Transverse colon (tissue), 4 donors: ENCODE data around the gene RSPO3. TPM values are rescaled to one million over a fixed set of nuclear protein-coding genes. Genes with fewer than 3 reads are reported as not detected.

Source experiments
- DNase-seq: peaks from one replicate; pipeline ENCODE4 v3.0.0-alpha.2; 2019
- H3K27ac ChIP-seq, 4 donors: fragments of 200-600 bp; sonication (generic); 2 replicates each; pipeline ENCODE4 v1.5.1; 2016 to 2018; ENCODE audit warnings: inconsistent platforms in 4 of 4
- H3K27me3 ChIP-seq: fragments of 200-600 bp; sonication (generic); 2 replicates; pipeline ENCODE4 v1.5.1; 2017; ENCODE audit warnings: inconsistent platforms
- H3K36me3 ChIP-seq, 4 donors: fragments of 200-600 bp; sonication (generic); 2 replicates each; pipeline ENCODE4 v1.5.1; 2017 to 2019; ENCODE audit warnings: inconsistent platforms in 4 of 4
- H3K4me1 ChIP-seq, 4 donors: fragments of 200-600 bp; sonication (generic); 2 replicates each; pipeline ENCODE4 v1.5.1; 2017 to 2020; ENCODE audit warnings: inconsistent platforms in 4 of 4
- H3K4me3 ChIP-seq, 4 donors: fragments of 200-600 bp; sonication (generic); 1 replicate in 1 of 4; 2 replicates in 3 of 4; pipeline versions ENCODE4 v1.5.1 to v1.6.1; 2017 to 2019; ENCODE audit warnings: inconsistent platforms in 4 of 4
- H3K9me3 ChIP-seq, 2 donors: fragments of 200-600 bp; sonication (generic); 2 replicates each; pipeline ENCODE4 v1.5.1; 2017 to 2019; ENCODE audit warnings: inconsistent platforms in 2 of 2
- CTCF ChIP-seq, 5 experiments: fragments of 200-600 bp in 3 of 5; fragments of 450-650 bp in 2 of 5; sonication (generic) in 3 of 5; IDR thresholded peaks; 1 replicate in 2 of 5; 2 replicates in 3 of 5; pipeline ENCODE4 v1.5.1; 2016 to 2017; ENCODE audit warnings: antibody characterized with exemption in 5 of 5, inconsistent platforms in 3 of 5, mild to moderate bottlenecking in 2 of 5, moderate library complexity in 1 of 5
- EP300 ChIP-seq: sonication (generic); formaldehyde crosslinking; IDR thresholded peaks from one replicate; pipeline ENCODE4 v1.6.1; 2017; ENCODE audit warnings: antibody characterized with exemption, low read depth
- POLR2A ChIP-seq: fragments of 450-650 bp; IDR thresholded peaks from one replicate; pipeline ENCODE4 v1.6.1; 2016; ENCODE audit warnings: antibody characterized with exemption, mild to moderate bottlenecking, moderate library complexity
- POLR2AphosphoS5 ChIP-seq, 3 donors: sonication (generic); formaldehyde crosslinking; IDR thresholded peaks; one replicate each; pipeline ENCODE4 v1.6.1; 2016; ENCODE audit warnings: antibody characterized with exemption in 3 of 3
- WGBS, 2 donors: methylation state at CpG; one replicate each; pipeline ENCODE4 v1.1.5; 2018; ENCODE audit warnings: low coverage in 1 of 2; 5-methylcytosine and 5-hydroxymethylcytosine counted together
- in situ Hi-C, 4 donors: fragments of 200-750 bp; cut with MboI; loops; one replicate each; pipeline versions ENCODE4 v1.15.0 to v1.15.1; 2017; ENCODE audit warnings: low sequenced_read_pairs in 3 of 4, low pct_ligation_motif_present in 1 of 4, low pct_unique_long_range_greater_than_20kb in 1 of 4
- intact Hi-C: fragments of 100-400 bp; cut with DNase I; formaldehyde crosslinking; loops from one replicate; pipeline ENCODE4 v1.15.1; 2023; ENCODE audit warnings: low total_unique reads
- total RNA-seq, 4 donors: library from RNA; depleted of rRNA; stranded (reverse); fragments of >200 nt; gene quantifications; one replicate each; pipeline ENCODE4 v1.1.0, GENCODE V29; 2016

RSPO3 gene
- total RNA-seq, 4 donors from 2014 or later: 0.80 to 5.2 (median 2.7) TPM

GRCh38 chr6:127121637-127121960 is 3.1 kb downstream of the RSPO3 start:
- no peaks in the 10 kb centered on the region for H3K36me3 ChIP-seq
- no peaks in the 10 kb centered on the region for H3K9me3 ChIP-seq
- DNase-seq: no peak
- peaks cover 61% of the 10 kb centered on the region for H3K27me3 ChIP-seq
- H3K4me3 ChIP-seq: no peak overlapping the region
- 13 to 21% methylated on average over 3 of the region's 3 CpGs for WGBS, 2 donors
- TF ChIP-seq POLR2AphosphoS5 (IDR thresholded peaks at IDR 0.05) (no peak), EP300 (no peak), CTCF (IDR thresholded peaks at IDR 0.05) (no peak), POLR2A (no peak)
- intact Hi-C loops: no loop called here
- peaks cover 0 to 29% (median 11%) of the 10 kb centered on the region in 4 donors for H3K4me1 ChIP-seq
- H3K27ac ChIP-seq: no peak overlapping the region
- in situ Hi-C loops: no loop called here

GRCh38 chr6:127124172-127124571 is 5.7 kb downstream of the RSPO3 start:
- no peaks in the 10 kb centered on the region for H3K36me3 ChIP-seq
- no peak for DNase-seq
- intact Hi-C loops: no loop called here
- in situ Hi-C loops: no loop called here
- H3K27me3 ChIP-seq: peaks cover 39% of the 10 kb centered on the region
- no peak overlapping the region for H3K27ac ChIP-seq
- no peaks in the 10 kb centered on the region for H3K9me3 ChIP-seq
- no peak overlapping the region for H3K4me3 ChIP-seq
- peaks cover 0 to 21% (median 10%) of the 10 kb centered on the region in 4 donors for H3K4me1 ChIP-seq
- TF ChIP-seq POLR2A: no peak

- DNase-seq: no peak
- H3K4me1 ChIP-seq: peaks cover 0 to 16% (median 6%) of the 10 kb centered on the region in 4 donors
- TF ChIP-seq CTCF (IDR thresholded peaks at IDR 0.05) (no peak), EP300 (no peak), POLR2A (no peak), POLR2AphosphoS5 (IDR thresholded peaks at IDR 0.05) (no peak)
- H3K36me3 ChIP-seq: no peaks in the 10 kb centered on the region
- H3K9me3 ChIP-seq: no peaks in the 10 kb centered on the region
- in situ Hi-C loops (no loop called here), intact Hi-C loops (no loop called here)
- H3K4me3 ChIP-seq: no peak overlapping the region
- no peak overlapping the region for H3K27ac ChIP-seq
- H3K27me3 ChIP-seq: peaks cover 34% of the 10 kb centered on the region
Measured at GRCh38 chr6:127124680-127125079, 6.2 kb downstream of the RSPO3 start.

- Histone ChIP-seq H3K4me1 (no peaks in the 10 kb centered on the region), H3K36me3 (no peaks in the 10 kb centered on the region), H3K4me3 (no peak overlapping the region), H3K9me3 (no peaks in the 10 kb centered on the region), H3K27me3 (no peaks in the 10 kb centered on the region), H3K27ac (no peak overlapping the region)
- TF ChIP-seq CTCF (IDR thresholded peaks at IDR 0.05): no peak
- TF ChIP-seq POLR2A: no peak
- no peak for TF ChIP-seq EP300
- no peak for TF ChIP-seq POLR2AphosphoS5 (IDR thresholded peaks at IDR 0.05)
- intact Hi-C loops (no loop called here), in situ Hi-C loops (no loop called here)
- 15 to 28% methylated on average over 1 of the region's 1 CpG for WGBS, 2 donors
- DNase-seq: no peak
Measured at GRCh38 chr6:127128066-127128465, 9.6 kb downstream of the RSPO3 start.

- no peak for DNase-seq
- no peaks in the 10 kb centered on the region for H3K27me3 ChIP-seq
- intact Hi-C loops (no loop called here), in situ Hi-C loops (no loop called here)
- TF ChIP-seq CTCF (IDR thresholded peaks at IDR 0.05) (no peak), POLR2AphosphoS5 (IDR thresholded peaks at IDR 0.05) (no peak), POLR2A (no peak), EP300 (no peak)
- 62 to 71% methylated on average over 4 of the region's 4 CpGs for WGBS, 2 donors
- no peaks in the 10 kb centered on the region for H3K9me3 ChIP-seq
- H3K36me3 ChIP-seq: no peaks in the 10 kb centered on the region
- no peak overlapping the region for H3K4me3 ChIP-seq
- H3K4me1 ChIP-seq: no peaks in the 10 kb centered on the region
- H3K27ac ChIP-seq: no peak overlapping the region
Measured at GRCh38 chr6:127129251-127129650, 10.8 kb downstream of the RSPO3 start.
